ENCODE measurements around the gene RAD9B. TPM values are rescaled to one million over a fixed set of nuclear protein-coding genes. Genes with fewer than 3 reads are reported as not detected.

RAD9B gene
- polyA plus RNA-seq, 3 donors = 1.1 to 3.0 (median 1.3) TPM

DNA sequence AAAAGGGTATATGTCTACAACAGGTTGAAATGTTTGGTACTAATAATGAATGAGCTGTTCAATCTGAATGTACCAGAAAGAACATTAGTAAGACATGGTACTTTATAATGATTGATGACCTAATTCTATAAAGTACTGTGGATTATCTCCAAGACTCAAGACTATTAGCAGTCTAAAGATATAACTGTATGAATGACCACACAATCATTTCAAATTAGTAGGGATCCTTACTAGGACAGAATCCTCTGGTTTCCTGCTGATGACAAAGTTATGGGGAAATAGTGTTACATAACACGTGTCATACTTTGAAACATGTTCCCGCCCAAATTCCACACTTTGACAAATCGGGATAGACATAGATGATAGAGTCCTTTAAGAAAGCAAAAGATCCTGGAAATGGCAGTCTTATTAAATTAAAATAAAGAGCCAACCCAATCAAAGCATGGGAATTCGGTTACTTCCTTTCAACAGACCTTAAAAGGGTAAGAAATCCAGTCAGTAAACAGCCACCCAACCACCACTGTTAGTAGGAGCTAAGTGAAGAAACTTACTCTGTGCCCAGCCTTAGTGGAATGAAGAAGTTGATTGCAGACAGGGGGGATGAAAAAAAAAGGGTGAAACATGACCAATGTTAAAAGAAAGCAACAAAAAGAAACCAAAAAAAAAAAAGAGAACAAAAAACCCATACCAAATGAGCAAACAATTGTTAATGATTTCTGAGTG is 3.0 kb upstream of the RAD9B start:
- H3K27ac ChIP-seq (ENCODE audit: low read depth in 1 of 2, low read length in 2 of 2) = peak overlapping the region in 1 of 2 donors; percentile 60
- peak overlapping the region; percentile 18 to 71 for H3K4me3 Mint-ChIP-seq
- H3K4me1 ChIP-seq (ENCODE audit: control insufficient read depth in 1 of 2, insufficient read depth in 2 of 2, low read length in 2 of 2) = peaks cover 29 to 49% of the 10 kb centered on the region in 2 donors
- no peak overlapping the region for H3K9ac ChIP-seq (ENCODE audit: insufficient read depth, low read length, poor library complexity, severe bottlenecking)
- DNase-seq = peak; percentile 29 to 58 (median 54)
- peaks cover 38% of the 10 kb centered on the region for H3K4me1 Mint-ChIP-seq
- no peaks in the 10 kb centered on the region for H3K9me3 ChIP-seq (replicated peaks in 1 of 2; ENCODE audit: control insufficient read depth in 1 of 2, insufficient read depth in 1 of 2, low read length in 2 of 2)
- H3K36me3 Mint-ChIP-seq = peaks cover 16 to 26% of the 10 kb centered on the region in 2 donors
- H3K79me2 ChIP-seq (ENCODE audit: insufficient read depth, low read length) = peaks cover 79% of the 10 kb centered on the region
- peaks cover 24 to 28% of the 10 kb centered on the region in 2 donors for H3K36me3 ChIP-seq (replicated peaks in 1 of 2; ENCODE audit: control insufficient read depth in 1 of 2, insufficient read depth in 2 of 2, low read length in 2 of 2)
- no peaks in the 10 kb centered on the region for H3K27me3 ChIP-seq (ENCODE audit: control insufficient read depth in 2 of 2, insufficient read depth in 2 of 2, low read length in 2 of 2)
- no peak overlapping the region for H2AFZ ChIP-seq (ENCODE audit: insufficient read depth, low read depth, low read length, poor library complexity, severe bottlenecking)
- H3K27me3 Mint-ChIP-seq (ENCODE audit: low read depth in 3 of 3) = no peaks in the 10 kb centered on the region
- TF ChIP-seq, protein P1, sequence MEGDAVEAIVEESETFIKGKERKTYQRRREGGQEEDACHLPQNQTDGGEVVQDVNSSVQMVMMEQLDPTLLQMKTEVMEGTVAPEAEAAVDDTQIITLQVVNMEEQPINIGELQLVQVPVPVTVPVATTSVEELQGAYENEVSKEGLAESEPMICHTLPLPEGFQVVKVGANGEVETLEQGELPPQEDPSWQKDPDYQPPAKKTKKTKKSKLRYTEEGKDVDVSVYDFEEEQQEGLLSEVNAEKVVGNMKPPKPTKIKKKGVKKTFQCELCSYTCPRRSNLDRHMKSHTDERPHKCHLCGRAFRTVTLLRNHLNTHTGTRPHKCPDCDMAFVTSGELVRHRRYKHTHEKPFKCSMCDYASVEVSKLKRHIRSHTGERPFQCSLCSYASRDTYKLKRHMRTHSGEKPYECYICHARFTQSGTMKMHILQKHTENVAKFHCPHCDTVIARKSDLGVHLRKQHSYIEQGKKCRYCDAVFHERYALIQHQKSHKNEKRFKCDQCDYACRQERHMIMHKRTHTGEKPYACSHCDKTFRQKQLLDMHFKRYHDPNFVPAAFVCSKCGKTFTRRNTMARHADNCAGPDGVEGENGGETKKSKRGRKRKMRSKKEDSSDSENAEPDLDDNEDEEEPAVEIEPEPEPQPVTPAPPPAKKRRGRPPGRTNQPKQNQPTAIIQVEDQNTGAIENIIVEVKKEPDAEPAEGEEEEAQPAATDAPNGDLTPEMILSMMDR (IDR thresholded peaks at IDR 0.05) = no peak
- H3K9me3 Mint-ChIP-seq = no peaks in the 10 kb centered on the region
- intact Hi-C loops (cut with micrococcal nuclease) = no loop called here
- H3K4me2 ChIP-seq (replicated peaks; ENCODE audit: extremely low read depth, low read length, poor library complexity, severe bottlenecking) = peak overlapping the region; percentile 80
- peak overlapping the region in 1 of 3 experiments; percentile 52 for H3K4me3 ChIP-seq (replicated peaks in 1 of 3; ENCODE audit: low read depth in 2 of 3, low read length in 3 of 3)
- peaks cover 59% of the 10 kb centered on the region for H4K20me1 ChIP-seq (ENCODE audit: insufficient read depth, low read length)
- no CpG with 5 or more reads among the region's 4 CpGs for WGBS (ENCODE audit: insufficient coverage)
- H3K27ac Mint-ChIP-seq = peak overlapping the region; percentile 70 to 92 (median 89)

DNA sequence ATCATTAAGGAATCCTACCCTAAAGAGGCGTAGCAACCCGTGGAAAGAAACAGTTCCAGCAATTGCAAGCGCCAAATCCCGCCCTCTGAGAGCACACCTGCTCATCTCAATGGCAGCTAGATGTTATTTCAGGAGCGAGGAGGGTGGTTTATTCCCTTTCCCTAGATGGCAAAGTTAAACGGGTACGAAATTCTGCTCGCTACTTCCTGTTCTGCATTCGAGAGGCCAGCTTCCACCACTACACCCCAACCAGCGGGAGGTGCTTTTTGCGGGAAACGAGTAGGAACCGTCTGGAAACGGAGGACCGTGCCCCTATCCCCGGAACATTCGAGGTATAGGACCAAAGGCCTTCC is 756 bp upstream of the RAD9B start:
- Histone ChIP-seq H3K79me2 (ENCODE audit: insufficient read depth, low read length) (peaks cover 60% of the 10 kb centered on the region), H3K9ac (ENCODE audit: insufficient read depth, low read length, poor library complexity, severe bottlenecking) (peak overlapping the region; percentile 93), H3K4me3 (replicated peaks in 1 of 3; ENCODE audit: low read depth in 2 of 3, low read length in 3 of 3) (peak overlapping the region; percentile 68 to 92 (median 91)), H3K9me3 (replicated peaks in 1 of 2; ENCODE audit: control insufficient read depth in 1 of 2, insufficient read depth in 1 of 2, low read length in 2 of 2) (no peaks in the 10 kb centered on the region), H3K27ac (ENCODE audit: low read depth in 1 of 2, low read length in 2 of 2) (peak overlapping the region; percentile 90 to 94), H4K20me1 (ENCODE audit: insufficient read depth, low read length) (peaks cover 41% of the 10 kb centered on the region), H2AFZ (ENCODE audit: insufficient read depth, low read depth, low read length, poor library complexity, severe bottlenecking) (peak overlapping the region; percentile 87), H3K36me3 (replicated peaks in 1 of 2; ENCODE audit: control insufficient read depth in 1 of 2, insufficient read depth in 2 of 2, low read length in 2 of 2) (peaks cover 5 to 9% of the 10 kb centered on the region in 2 donors), H3K27me3 (ENCODE audit: control insufficient read depth in 2 of 2, insufficient read depth in 2 of 2, low read length in 2 of 2) (no peaks in the 10 kb centered on the region), H3K4me1 (ENCODE audit: control insufficient read depth in 1 of 2, insufficient read depth in 2 of 2, low read length in 2 of 2) (peaks cover 29 to 49% of the 10 kb centered on the region in 2 donors), H3K4me2 (replicated peaks; ENCODE audit: extremely low read depth, low read length, poor library complexity, severe bottlenecking) (peak overlapping the region; percentile 80)
- intact Hi-C loops (cut with micrococcal nuclease) = loop anchor here (2.0 to 5.0 kb wide), 3 partner anchors 34 to 116 kb away; partner anchors contain the start of genes ARPC3 (in 1 of the 2), FAM216A (in 1 of the 2) and GPN3 (in 1 of the 2)
- no peaks in the 10 kb centered on the region for H3K27me3 Mint-ChIP-seq (ENCODE audit: low read depth in 3 of 3)
- H3K9me3 Mint-ChIP-seq = no peaks in the 10 kb centered on the region
- DNase-seq = peak; percentile 51 to 67 (median 51)
- peaks cover 38% of the 10 kb centered on the region for H3K4me1 Mint-ChIP-seq
- peak overlapping the region; percentile 94 to 98 (median 96) for H3K27ac Mint-ChIP-seq
- peak overlapping the region; percentile 98 for H3K4me3 Mint-ChIP-seq
- H3K36me3 Mint-ChIP-seq = peaks cover 2 to 5% of the 10 kb centered on the region in 2 donors
- TF ChIP-seq, protein P1 (IDR thresholded peaks at IDR 0.05) = no peak
- 0% methylated on average over 8 of the region's 17 CpGs for WGBS (ENCODE audit: insufficient coverage)
